H1 (cell line): Measurements from ENCODE around the gene HIVEP2. TPM values are rescaled to one million over a fixed set of nuclear protein-coding genes. Genes with fewer than 3 reads are reported as not detected.

ENCODE experiments used
- CTCF ChIA-PET: fragments of 300-600 bp; sonication (Branson Sonifier 250); formaldehyde crosslinking; loops from one replicate; lab custom pipeline; 2021; ENCODE audit not compliant: partially characterized antibody; lab: Charles Lee
- POLR2A ChIA-PET: fragments of 300-600 bp; sonication (Branson Sonifier 250); formaldehyde crosslinking; loops from one replicate; lab custom pipeline; 2021; ENCODE audit warnings: inconsistent platforms; ENCODE audit not compliant: partially characterized antibody; lab: Charles Lee
- DNase-seq, 2 experiments: peaks; one replicate each; pipeline versions ENCODE4 v3.0.0 to v3.0.0-alpha.2; 2010 to 2022; ENCODE audit warnings: low spot score in 2 of 2, low read depth in 1 of 2, mixed read lengths in 1 of 2
- FAIRE-seq: peaks from 2 replicates; lab custom pipeline; 2011; peaks lifted over from hg19 to GRCh38; lab: Jason Lieb, UNC
- H2AFZ ChIP-seq: 2 replicates; pipeline ENCODE4 v1.8.1; 2012; ENCODE audit warnings: low read length, inconsistent platforms
- H2AK5ac ChIP-seq: 2 replicates; pipeline ENCODE4 v1.6.1; 2013; ENCODE audit warnings: low read depth, low read length
- H2BK120ac ChIP-seq: replicated peaks from 2 replicates; pipeline ENCODE3; 2013; ENCODE audit warnings: low read depth, low read length, inconsistent platforms
- H2BK12ac ChIP-seq: 2 replicates; pipeline ENCODE4 v1.6.1; 2013; ENCODE audit warnings: low read depth, low read length
- H2BK15ac ChIP-seq: 2 replicates; pipeline ENCODE4 v1.6.1; 2013; ENCODE audit warnings: low read length
- H2BK20ac ChIP-seq: 2 replicates; pipeline ENCODE4 v1.6.1; 2013; ENCODE audit warnings: low read length
- H2BK5ac ChIP-seq: 2 replicates; pipeline ENCODE4 v1.6.1; 2013; ENCODE audit warnings: low read depth, low read length
- H3K14ac ChIP-seq: 2 replicates; pipeline ENCODE4 v1.6.1; 2013; ENCODE audit warnings: inconsistent platforms; ENCODE audit not compliant: insufficient read length
- H3K18ac ChIP-seq: 2 replicates; pipeline ENCODE4 v1.6.1; 2013; ENCODE audit warnings: low read length; ENCODE audit errors: extremely low read depth
- H3K23ac ChIP-seq: 2 replicates; pipeline ENCODE4 v1.6.1; 2013; ENCODE audit warnings: inconsistent platforms; ENCODE audit not compliant: insufficient read length
- H3K23me2 ChIP-seq: 2 replicates; pipeline ENCODE4 v1.6.1; 2013; ENCODE audit warnings: low read depth, low read length
- H3K27ac ChIP-seq: 2 replicates; pipeline ENCODE4 v1.6.1; 2011; ENCODE audit warnings: low read depth, low read length, inconsistent platforms
- H3K27me3 ChIP-seq, 4 experiments: replicated peaks in 1 of 4; 1 replicate in 1 of 4; 2 replicates in 3 of 4; pipeline versions ENCODE4 v1.6.1 to v1.8.1; 2011 to 2013; ENCODE audit warnings: low read length in 3 of 4, mild to moderate bottlenecking in 3 of 4, inconsistent platforms in 2 of 4, mixed read lengths in 2 of 4, moderate library complexity in 1 of 4; ENCODE audit not compliant: control insufficient read depth in 3 of 4, insufficient read depth in 3 of 4; ENCODE audit errors: extremely low read depth in 1 of 4
- H3K36me3 ChIP-seq, 4 experiments: 2 replicates each; pipeline versions ENCODE4 v1.6.1 to v1.8.1; 2011 to 2013; ENCODE audit warnings: mild to moderate bottlenecking in 4 of 4, low read length in 3 of 4, moderate library complexity in 2 of 4, control low read depth in 1 of 4, inconsistent platforms in 1 of 4; ENCODE audit not compliant: insufficient read depth in 4 of 4, control insufficient read depth in 2 of 4
- H3K4ac ChIP-seq: replicated peaks from 2 replicates; pipeline ENCODE3; 2013; ENCODE audit warnings: low read length, low read depth, mixed read lengths, inconsistent platforms; ENCODE audit not compliant: insufficient read length
- H3K4me1 ChIP-seq, 4 experiments: replicated peaks in 1 of 4; 1 replicate in 1 of 4; 2 replicates in 3 of 4; pipeline versions ENCODE4 v1.6.1 to v1.8.1; 2011 to 2013; ENCODE audit warnings: low read length in 3 of 4, inconsistent platforms in 2 of 4, mixed read lengths in 1 of 4; ENCODE audit not compliant: insufficient read depth in 4 of 4, control insufficient read depth in 3 of 4
- H3K4me2 ChIP-seq, 2 experiments: 2 replicates each; pipeline versions ENCODE4 v1.6.1 to v1.8.1; 2011 to 2013; ENCODE audit warnings: low read depth in 2 of 2, low read length in 2 of 2, control low read depth in 1 of 2, inconsistent platforms in 1 of 2, mild to moderate bottlenecking in 1 of 2; ENCODE audit not compliant: insufficient read depth in 1 of 2
- H3K4me3 ChIP-seq, 4 experiments: fragments of 200-600, 300-600 bp in 1 of 4; sonication (generic), shearing (Covaris generic), sonication (Bioruptor Twin) in 1 of 4; 2 replicates each; pipeline versions ENCODE4 v1.5.1 to v1.8.1; 2011 to 2016; ENCODE audit warnings: low read length in 4 of 4, low read depth in 3 of 4, control low read depth in 2 of 4, inconsistent platforms in 2 of 4, mild to moderate bottlenecking in 2 of 4, mixed read lengths in 1 of 4, moderate library complexity in 1 of 4; ENCODE audit not compliant: insufficient read depth in 2 of 4; ENCODE audit errors: extremely low read depth in 1 of 4
- H3K56ac ChIP-seq: replicated peaks from 2 replicates; pipeline ENCODE3; 2013; ENCODE audit warnings: low read depth, mild to moderate bottlenecking, mixed read lengths, low read length, inconsistent platforms; ENCODE audit not compliant: insufficient read length
- H3K79me1 ChIP-seq: 2 replicates; pipeline ENCODE4 v1.6.1; 2013; ENCODE audit warnings: low read depth, low read length, control low read depth
- H3K79me2 ChIP-seq, 2 experiments: 2 replicates each; pipeline versions ENCODE4 v1.6.1 to v1.8.1; 2012 to 2013; ENCODE audit warnings: low read length in 2 of 2, mild to moderate bottlenecking in 2 of 2, inconsistent platforms in 1 of 2; ENCODE audit not compliant: insufficient read depth in 2 of 2, control insufficient read depth in 1 of 2
- H3K9ac ChIP-seq, 4 experiments: replicated peaks in 1 of 4; 1 replicate in 1 of 4; 2 replicates in 3 of 4; pipeline versions ENCODE4 v1.6.1 to v1.8.1; 2011 to 2013; ENCODE audit warnings: low read depth in 3 of 4, low read length in 3 of 4, control low read depth in 2 of 4, mild to moderate bottlenecking in 2 of 4, moderate library complexity in 2 of 4, inconsistent platforms in 1 of 4; ENCODE audit errors: extremely low read depth in 1 of 4
- H3K9me3 ChIP-seq, 2 experiments: 2 replicates each; pipeline versions ENCODE4 v1.6.1 to v1.8.1; 2012 to 2013; ENCODE audit warnings: mild to moderate bottlenecking in 2 of 2, moderate library complexity in 2 of 2, control low read depth in 1 of 2, inconsistent platforms in 1 of 2, low read depth in 1 of 2, low read length in 1 of 2, mixed read lengths in 1 of 2; ENCODE audit not compliant: insufficient read depth in 2 of 2
- H4K20me1 ChIP-seq, 2 experiments: replicated peaks in 1 of 2; 2 replicates each; pipeline versions ENCODE3 to v1.8.1; 2011 to 2013; ENCODE audit warnings: inconsistent platforms in 2 of 2, low read length in 2 of 2, mild to moderate bottlenecking in 1 of 2; ENCODE audit not compliant: insufficient read depth in 2 of 2, control insufficient read depth in 1 of 2
- H4K5ac ChIP-seq: 2 replicates; pipeline ENCODE4 v1.6.1; 2013; ENCODE audit warnings: low read length, low read depth, mixed read lengths, inconsistent platforms; ENCODE audit not compliant: insufficient read length
- H4K8ac ChIP-seq: 2 replicates; pipeline ENCODE4 v1.8.0; 2013; ENCODE audit warnings: mild to moderate bottlenecking, moderate library complexity, low read length, inconsistent platforms; ENCODE audit not compliant: insufficient read depth; ENCODE audit errors: extremely low read depth
- H4K91ac ChIP-seq: replicated peaks from 2 replicates; pipeline ENCODE3; 2013; ENCODE audit warnings: low read length, mixed read lengths, inconsistent platforms; ENCODE audit not compliant: insufficient read length
- EZH2 ChIP-seq: fragments of 200-600 bp; sonication (generic); IDR thresholded peaks from 2 replicates; pipeline ENCODE4 v1.7.1; 2012; ENCODE audit warnings: low read depth, mild to moderate bottlenecking, moderate library complexity, low read length, inconsistent platforms; ENCODE audit not compliant: severe bottlenecking
- JUN ChIP-seq: IDR thresholded peaks from 2 replicates; pipeline ENCODE4 v1.6.1; 2011; ENCODE audit warnings: low read depth, mild to moderate bottlenecking, improper control_type of control experiment, low read length
- KDM1A ChIP-seq: fragments of 200-600, 300-600 bp; sonication (generic); IDR thresholded peaks from 2 replicates; pipeline ENCODE4 v1.7.1; 2016; ENCODE audit warnings: mild to moderate bottlenecking, low read length, borderline replicate concordance
- RFX5 ChIP-seq: IDR thresholded peaks from 2 replicates; pipeline ENCODE4 v1.6.1; 2011; ENCODE audit warnings: low read depth, low read length, improper control_type of control experiment, borderline replicate concordance
- TAF7 ChIP-seq: optimal IDR thresholded peaks from 2 replicates; pipeline ENCODE3; 2011; ENCODE audit warnings: low read depth, mild to moderate bottlenecking, inconsistent platforms, low read length, moderate library complexity, borderline replicate concordance
- TEAD4 ChIP-seq: IDR thresholded peaks from 2 replicates; pipeline ENCODE4 v1.6.1; 2012; ENCODE audit warnings: low read depth, low read length, inconsistent platforms, mixed read lengths
- WGBS, 2 experiments: shearing (Covaris generic) in 1 of 2; methylation state at CpG; one replicate each; pipeline versions ENCODE4 v1.1.6 to v1.1.7; 2013 to 2015; ENCODE audit warnings: low lambda C conversion rate in 2 of 2, mixed read lengths in 2 of 2, inconsistent platforms in 1 of 2, low coverage in 1 of 2, missing lambda C conversion rate in 1 of 2; ENCODE audit not compliant: insufficient replicate concordance in 2 of 2, insufficient coverage in 1 of 2, insufficient read length in 1 of 2; ENCODE audit errors: extremely low coverage in 1 of 2, missing lambda C conversion rate in 1 of 2; 5-methylcytosine and 5-hydroxymethylcytosine counted together
- polyA plus RNA-seq, 7 experiments: library from polyadenylated mRNA; depleted of rRNA in 3 of 7; stranded (reverse) in 5 of 7; unstranded in 2 of 7; fragments of >200 nt in 5 of 7; fragments of 200-250 nt in 2 of 7; gene quantifications; 1 replicate in 5 of 7; 2 replicates in 1 of 7; 4 replicates in 1 of 7; pipeline versions ENCODE4 v1.2.1 to v1.2.3, GENCODE V29; 2011 to 2013; ENCODE audit warnings: missing spikeins in 2 of 7, mixed read lengths in 2 of 7
- total RNA-seq: library from RNA; stranded (reverse); fragmentation: NEBNext Ultra II Directional; extraction: Animal tissue kit (Norgen Biotek cat#: 25700); gene quantifications from 2 replicates; pipeline ENCODE4 v1.2.1, GENCODE V29; 2021

Gene HIVEP2
- total and polyA plus RNA-seq, 2 of the 8 experiments (the other 6 are each of a cell fraction or from before 2014, with no cell fraction given), result 2.2 to 6.1 TPM

GRCh38 chr6:142857233-142857761, 87.7 kb downstream of the HIVEP2 start:
- CTCF ChIA-PET, result no interaction called here
- H4K5ac ChIP-seq, result no peak overlapping the region
- WGBS, 2 experiments, result 78% methylated on average over 7 of the region's 7 CpGs; no CpG with 5 or more reads in 1 of the 2 experiments

More at GRCh38 chr6:142857233-142857761, 87.7 kb downstream of the HIVEP2 start:
- FAIRE-seq, result no peak
- Histone ChIP-seq H3K9ac (no peak overlapping the region), H3K4me3 (no peak overlapping the region), H3K23ac (no peak overlapping the region), H3K79me1 (no peaks in the 10 kb centered on the region), H2BK5ac (no peak overlapping the region), H3K27ac (no peak overlapping the region), H2BK15ac (no peak overlapping the region), H3K4me2 (no peak overlapping the region), H4K20me1 (peaks cover 0 to 2% of the 10 kb centered on the region in 2 experiments), H3K9me3 (no peaks in the 10 kb centered on the region), H4K8ac (no peak overlapping the region), H3K4ac (no peak overlapping the region), H2BK12ac (no peak overlapping the region), H3K23me2 (no peaks in the 10 kb centered on the region), H2AFZ (no peak overlapping the region), H3K56ac (no peak overlapping the region), H2BK120ac (no peak overlapping the region), H3K4me1 (peaks cover 0 to 20% (median 10%) of the 10 kb centered on the region in 4 experiments; a peak in 4 of 7 replicates), H3K14ac (no peak overlapping the region), H2BK20ac (no peak overlapping the region), H3K36me3 (no peaks in the 10 kb centered on the region), H3K27me3 (no peaks in the 10 kb centered on the region), H2AK5ac (no peak overlapping the region), H4K91ac (no peak overlapping the region), H3K18ac (no peak overlapping the region), H3K79me2 (peaks cover 0 to 3% of the 10 kb centered on the region in 2 experiments; a peak in 1 of 4 replicates)
- POLR2A ChIA-PET, result interaction anchor here (0.6 to 1.4 kb wide), 2 partner anchors 18 to 525 kb away, joined by 3 read pairs; no protein-coding TSS in a partner anchor
- DNase-seq, result no peak
- TF ChIP-seq KDM1A (no peak), TAF7 (no peak), TEAD4 (no peak), EZH2 (no peak), RFX5 (no peak), JUN (no peak)
